HepG2 (cell line): Measurements from ENCODE around the gene SLC27A1. TPM values are rescaled to one million over a fixed set of nuclear protein-coding genes. Genes with fewer than 3 reads are reported as not detected.
A peak's percentile ranks its signal among the peaks of the same experiment; 100 is the strongest.

Experiments
- AHR ChIP-seq: IDR thresholded peaks from 2 replicates; pipeline ENCODE4 v1.6.1; 2018; ENCODE audit warnings: missing genetic modification reagents, missing compliant biosample characterization
- ASH2L ChIP-seq: fragments of 300-600, 200-600 bp; sonication (generic); IDR thresholded peaks from 2 replicates; pipeline ENCODE4 v1.7.0; 2017; ENCODE audit warnings: low read depth, mild to moderate bottlenecking, moderate library complexity, mixed read lengths, low read length; ENCODE audit not compliant: insufficient read length
- HNF1B ChIP-seq: sonication (generic); formaldehyde crosslinking; IDR thresholded peaks from 2 replicates; pipeline ENCODE4 v1.5.1; 2020; ENCODE audit warnings: mild to moderate bottlenecking, moderate library complexity, missing genetic modification reagents
- MYC ChIP-seq: sonication (generic); formaldehyde crosslinking; IDR thresholded peaks from 2 replicates; pipeline ENCODE4 v1.9.0; 2021; ENCODE audit warnings: missing genetic modification reagents, borderline replicate concordance
- PRDM10 ChIP-seq: sonication (generic); formaldehyde crosslinking; IDR thresholded peaks from 2 replicates; pipeline ENCODE4 v1.4.0; 2020; ENCODE audit warnings: low read depth, missing genetic modification reagents
- RXRA ChIP-seq: sonication (generic); formaldehyde crosslinking; IDR thresholded peaks from 2 replicates; pipeline ENCODE4 v1.5.1; 2020; ENCODE audit warnings: missing genetic modification reagents
- SP1 ChIP-seq, 2 experiments: fragments of 450-650 bp in 1 of 2; sonication (generic) in 1 of 2; formaldehyde crosslinking in 1 of 2; IDR thresholded peaks; 2 replicates each; pipeline versions ENCODE4 v1.4.0 to v1.6.1; 2016 to 2020; ENCODE audit warnings: missing genetic modification reagents in 1 of 2
- TAF1 ChIP-seq: sonication (generic); formaldehyde crosslinking; IDR thresholded peaks from 2 replicates; pipeline ENCODE4 v1.4.0; 2020; ENCODE audit warnings: missing genetic modification reagents
- TRIM24 ChIP-seq: sonication (generic); formaldehyde crosslinking; IDR thresholded peaks from 2 replicates; pipeline ENCODE4 v1.8.0; 2022; ENCODE audit warnings: mild to moderate bottlenecking, missing genetic modification reagents
- ZNF350 ChIP-seq: sonication (generic); formaldehyde crosslinking; IDR thresholded peaks from 2 replicates; pipeline ENCODE4 v1.4.0; 2020; ENCODE audit warnings: mild to moderate bottlenecking, low read depth, missing genetic modification reagents, borderline replicate concordance
- ZNF770 ChIP-seq: sonication (generic); formaldehyde crosslinking; IDR thresholded peaks from 2 replicates; pipeline ENCODE4 v1.5.0; 2020; ENCODE audit warnings: mild to moderate bottlenecking, missing genetic modification reagents
- ZNF788 ChIP-seq: sonication (generic); formaldehyde crosslinking; IDR thresholded peaks from 2 replicates; pipeline ENCODE4 v1.5.0; 2020; ENCODE audit warnings: mild to moderate bottlenecking, missing genetic modification reagents, borderline replicate concordance
- polyA plus RNA-seq, 8 experiments: library from polyadenylated mRNA; depleted of rRNA in 3 of 8; stranded (reverse) in 7 of 8; unstranded in 1 of 8; fragments of >200 nt; fragmentation: Illumina TruSeq in 4 of 8; extraction: Trizol in 4 of 8; gene quantifications; 2 replicates each; pipeline versions ENCODE4 v1.2.1 to v1.2.3, GENCODE V29; 2011 to 2016; ENCODE audit warnings: low read depth in 4 of 8, missing spikeins in 1 of 8, mixed read lengths in 1 of 8; ENCODE audit not compliant: insufficient read depth in 1 of 8
- total RNA-seq, 5 experiments: library from RNA; depleted of rRNA; stranded (reverse); fragments of >200 nt; fragmentation: Illumina TruSeq; extraction: Trizol; gene quantifications; 2 replicates each; pipeline ENCODE4 v1.2.3, GENCODE V29; 2016; ENCODE audit warnings: low read depth in 1 of 5
- TF ChIP-seq, protein P1 (sequence below): sonication (generic); formaldehyde crosslinking; IDR thresholded peaks from 2 replicates; pipeline ENCODE4 v1.4.0; 2020; ENCODE audit warnings: missing genetic modification reagents

SLC27A1 gene
- total and polyA plus RNA-seq, 2 of the 13 experiments (the other 11 are each of a cell fraction or from before 2014, with no cell fraction given), result 4.1 to 8.8 TPM

DNA sequence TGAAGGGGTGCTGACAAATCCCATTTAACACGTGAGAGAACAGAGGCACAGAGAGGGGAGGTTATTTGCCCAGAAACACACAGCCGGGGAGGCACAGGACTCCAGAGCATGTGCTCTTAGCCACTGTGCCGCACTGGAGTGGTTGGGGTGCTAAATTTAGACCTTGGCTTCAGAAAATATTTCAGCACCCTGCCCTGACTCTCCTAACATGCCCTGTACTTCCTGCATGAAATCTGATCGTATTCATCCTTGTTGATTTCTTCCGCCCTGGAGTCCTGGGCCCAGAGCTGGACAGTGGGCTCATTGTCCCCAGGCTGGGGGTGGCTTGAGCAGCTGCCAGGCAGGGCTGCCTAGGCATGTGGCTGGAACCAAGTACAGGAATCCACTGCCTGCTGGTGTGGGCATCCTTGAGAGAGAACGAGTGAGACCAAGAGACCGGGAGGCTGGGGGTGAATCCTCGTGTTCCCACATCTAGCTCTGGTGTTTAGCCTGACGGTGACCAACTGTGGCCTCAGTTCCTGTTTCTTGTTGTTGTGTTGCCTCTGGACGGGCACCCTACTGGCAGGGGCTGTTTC lies 5.3 kb downstream of the SLC27A1 start (continued):
- TF ChIP-seq TAF1 (CRISPR knock-in tag) (peak; percentile 16; the same call in 1 of the 2 replicates), PRDM10 (CRISPR knock-in tag) (peak; percentile 61; the same call in 1 of the 2 replicates), SP1 (IDR thresholded peaks at IDR 0.05) (no peak), SP1 (CRISPR knock-in tag; IDR thresholded peaks at IDR 0.05) (no peak), ZNF788 (peak; percentile 63; the same call in 1 of the 2 replicates), ASH2L (no peak), ZNF350 (CRISPR knock-in tag) (peak; percentile 45; the same call in 1 of the 2 replicates), ZNF770 (peak; percentile 76; the same call in 1 of the 2 replicates), TRIM24 (CRISPR knock-in tag) (no peak), MYC (peak; percentile 68; the same call in 1 of the 2 replicates), AHR (0 out of 2 replicates have a peak, but pooled peaks have one; percentile 45), RXRA (peak; percentile 25; the same call in 1 of the 2 replicates), HNF1B (CRISPR knock-in tag) (0 out of 2 replicates have a peak, but pooled peaks have one; percentile 24)
- TF ChIP-seq, protein P1, sequence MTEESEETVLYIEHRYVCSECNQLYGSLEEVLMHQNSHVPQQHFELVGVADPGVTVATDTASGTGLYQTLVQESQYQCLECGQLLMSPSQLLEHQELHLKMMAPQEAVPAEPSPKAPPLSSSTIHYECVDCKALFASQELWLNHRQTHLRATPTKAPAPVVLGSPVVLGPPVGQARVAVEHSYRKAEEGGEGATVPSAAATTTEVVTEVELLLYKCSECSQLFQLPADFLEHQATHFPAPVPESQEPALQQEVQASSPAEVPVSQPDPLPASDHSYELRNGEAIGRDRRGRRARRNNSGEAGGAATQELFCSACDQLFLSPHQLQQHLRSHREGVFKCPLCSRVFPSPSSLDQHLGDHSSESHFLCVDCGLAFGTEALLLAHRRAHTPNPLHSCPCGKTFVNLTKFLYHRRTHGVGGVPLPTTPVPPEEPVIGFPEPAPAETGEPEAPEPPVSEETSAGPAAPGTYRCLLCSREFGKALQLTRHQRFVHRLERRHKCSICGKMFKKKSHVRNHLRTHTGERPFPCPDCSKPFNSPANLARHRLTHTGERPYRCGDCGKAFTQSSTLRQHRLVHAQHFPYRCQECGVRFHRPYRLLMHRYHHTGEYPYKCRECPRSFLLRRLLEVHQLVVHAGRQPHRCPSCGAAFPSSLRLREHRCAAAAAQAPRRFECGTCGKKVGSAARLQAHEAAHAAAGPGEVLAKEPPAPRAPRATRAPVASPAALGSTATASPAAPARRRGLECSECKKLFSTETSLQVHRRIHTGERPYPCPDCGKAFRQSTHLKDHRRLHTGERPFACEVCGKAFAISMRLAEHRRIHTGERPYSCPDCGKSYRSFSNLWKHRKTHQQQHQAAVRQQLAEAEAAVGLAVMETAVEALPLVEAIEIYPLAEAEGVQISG, result 0 out of 2 replicates have a peak, but pooled peaks have one; percentile 24
